Right lobe of liver (tissue), 4 donors: Measurements from ENCODE around the gene DSG4.

Experiments used
- CTCF ChIP-seq, 4 donors: fragments of 200-600 bp in 3 of 4; fragments of 450-650 bp in 1 of 4; IDR thresholded peaks; one replicate each; pipeline versions ENCODE4 v1.5.1 to v1.8.0; 2016 to 2022; ENCODE audit warnings: antibody characterized with exemption in 4 of 4, mild to moderate bottlenecking in 2 of 4
- POLR2A ChIP-seq: fragments of 450-650 bp; IDR thresholded peaks from one replicate; pipeline ENCODE4 v1.6.1; 2017; ENCODE audit warnings: antibody characterized with exemption, mild to moderate bottlenecking
- donor health status: DM: no; HTN: no; CAD: no.
- donor health status: DM: no; HTN: no; CAD: no.
- donor health status: DM: no; HTN: yes; CAD: no.

GRCh38 chr18:31356025-31356424 is 20.6 kb upstream of the DSG4 start:
- TF ChIP-seq CTCF (IDR thresholded peaks at IDR 0.05) (no peak), POLR2A (no peak)
